ENCODE measurements around the gene COL6A1. TPM values are rescaled to one million over a fixed set of nuclear protein-coding genes. Genes with fewer than 3 reads are reported as not detected.

Gene COL6A1
- polyA plus RNA-seq, 2 of the 4 experiments (the other 2 are of a cell fraction): 3.9 to 18.3 TPM

DNA sequence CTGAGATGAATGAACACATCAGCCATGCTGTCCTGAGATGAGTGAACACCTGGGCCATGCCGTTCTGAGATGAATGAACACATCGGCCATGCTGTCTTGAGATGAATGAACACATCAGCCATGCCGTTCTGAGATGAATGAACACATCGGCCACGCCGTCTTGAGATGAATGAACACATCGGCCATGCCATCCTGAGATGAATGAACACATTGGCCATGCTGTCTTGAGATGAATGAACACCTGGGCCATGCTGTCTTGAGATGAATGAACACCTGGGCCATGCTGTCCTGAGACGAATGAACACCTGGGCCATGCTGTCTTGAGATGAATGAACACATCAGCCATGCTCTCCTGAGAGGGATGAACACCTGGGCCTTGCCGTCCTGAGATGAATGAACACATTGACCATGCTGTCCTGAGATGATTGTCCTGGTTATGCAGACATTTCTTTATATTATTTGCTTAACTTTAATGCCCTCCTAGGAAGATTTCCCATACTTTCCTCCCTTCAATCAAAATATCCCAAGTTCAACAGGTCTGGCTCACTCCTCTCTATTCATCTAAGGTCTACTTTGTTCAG is 48.6 kb upstream of the COL6A1 start (continued):
- TF ChIP-seq, protein P1, sequence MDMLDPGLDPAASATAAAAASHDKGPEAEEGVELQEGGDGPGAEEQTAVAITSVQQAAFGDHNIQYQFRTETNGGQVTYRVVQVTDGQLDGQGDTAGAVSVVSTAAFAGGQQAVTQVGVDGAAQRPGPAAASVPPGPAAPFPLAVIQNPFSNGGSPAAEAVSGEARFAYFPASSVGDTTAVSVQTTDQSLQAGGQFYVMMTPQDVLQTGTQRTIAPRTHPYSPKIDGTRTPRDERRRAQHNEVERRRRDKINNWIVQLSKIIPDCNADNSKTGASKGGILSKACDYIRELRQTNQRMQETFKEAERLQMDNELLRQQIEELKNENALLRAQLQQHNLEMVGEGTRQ (IDR thresholded peaks at IDR 0.05): no peak
- TF ChIP-seq HOXA7 (CRISPR knock-in tag; IDR thresholded peaks at IDR 0.05) (no peak), POLR2AphosphoS2 (conservative IDR thresholded peaks at IDR 0.05; ENCODE audit: low read length) (no peak), RNF2 (IDR thresholded peaks at IDR 0.05; ENCODE audit: borderline replicate concordance, low read depth) (no peak)
- TF ChIP-seq, protein P2, sequence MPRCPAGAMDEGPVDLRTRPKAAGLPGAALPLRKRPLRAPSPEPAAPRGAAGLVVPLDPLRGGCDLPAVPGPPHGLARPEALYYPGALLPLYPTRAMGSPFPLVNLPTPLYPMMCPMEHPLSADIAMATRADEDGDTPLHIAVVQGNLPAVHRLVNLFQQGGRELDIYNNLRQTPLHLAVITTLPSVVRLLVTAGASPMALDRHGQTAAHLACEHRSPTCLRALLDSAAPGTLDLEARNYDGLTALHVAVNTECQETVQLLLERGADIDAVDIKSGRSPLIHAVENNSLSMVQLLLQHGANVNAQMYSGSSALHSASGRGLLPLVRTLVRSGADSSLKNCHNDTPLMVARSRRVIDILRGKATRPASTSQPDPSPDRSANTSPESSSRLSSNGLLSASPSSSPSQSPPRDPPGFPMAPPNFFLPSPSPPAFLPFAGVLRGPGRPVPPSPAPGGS (IDR thresholded peaks at IDR 0.05): no peak

DNA sequence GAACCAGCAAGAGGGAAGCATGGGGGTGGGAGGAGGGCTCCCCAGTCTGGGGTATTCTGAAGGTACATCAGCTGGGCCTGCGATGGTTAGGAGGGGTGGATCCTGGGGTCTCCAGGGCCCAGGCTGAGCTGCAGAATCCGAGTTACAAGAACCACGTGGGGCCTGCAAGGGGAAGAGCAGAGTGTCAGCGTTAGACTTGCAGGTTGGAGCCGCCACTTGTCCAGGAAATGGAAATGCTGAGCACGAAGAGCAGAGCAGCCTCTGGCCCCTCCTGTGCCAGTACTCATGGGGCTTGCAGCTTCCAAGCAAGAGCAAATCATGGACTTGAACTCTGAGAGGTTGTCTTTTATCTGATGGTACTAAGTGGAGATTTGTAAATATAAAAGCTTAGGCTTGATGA is 47.5 kb upstream of the COL6A1 start:
- H3K4me1 ChIP-seq: no peaks in the 10 kb centered on the region
- H3K4me3 ChIP-seq: no peak overlapping the region
- no peak overlapping the region for H3K4me2 ChIP-seq
- H3K27ac ChIP-seq: no peak overlapping the region
- ATAC-seq (no peak), FAIRE-seq (no peak), DNase-seq (ENCODE audit: low read depth in 1 of 2, low spot score in 1 of 2) (no peak)
- H3K9me3 ChIP-seq: no peaks in the 10 kb centered on the region
- TF ChIP-seq KDM1A (IDR thresholded peaks at IDR 0.05; ENCODE audit: low read depth) (no peak), HOXB13 (CRISPR knock-in tag; IDR thresholded peaks at IDR 0.05; ENCODE audit: low read depth) (no peak), KDM5A (IDR thresholded peaks at IDR 0.05) (no peak), SREBF2 (IDR thresholded peaks at IDR 0.05) (no peak), EP300 (IDR thresholded peaks at IDR 0.05) (no peak), FOXS1 (CRISPR knock-in tag; IDR thresholded peaks at IDR 0.05) (no peak)
- TF ChIP-seq, protein P3, sequence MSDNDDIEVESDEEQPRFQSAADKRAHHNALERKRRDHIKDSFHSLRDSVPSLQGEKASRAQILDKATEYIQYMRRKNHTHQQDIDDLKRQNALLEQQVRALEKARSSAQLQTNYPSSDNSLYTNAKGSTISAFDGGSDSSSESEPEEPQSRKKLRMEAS (IDR thresholded peaks at IDR 0.05): no peak
- TF ChIP-seq, protein P4, sequence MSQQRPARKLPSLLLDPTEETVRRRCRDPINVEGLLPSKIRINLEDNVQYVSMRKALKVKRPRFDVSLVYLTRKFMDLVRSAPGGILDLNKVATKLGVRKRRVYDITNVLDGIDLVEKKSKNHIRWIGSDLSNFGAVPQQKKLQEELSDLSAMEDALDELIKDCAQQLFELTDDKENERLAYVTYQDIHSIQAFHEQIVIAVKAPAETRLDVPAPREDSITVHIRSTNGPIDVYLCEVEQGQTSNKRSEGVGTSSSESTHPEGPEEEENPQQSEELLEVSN (IDR thresholded peaks at IDR 0.05; ENCODE audit: borderline replicate concordance, low read depth): no peak
- TF ChIP-seq, protein P5, sequence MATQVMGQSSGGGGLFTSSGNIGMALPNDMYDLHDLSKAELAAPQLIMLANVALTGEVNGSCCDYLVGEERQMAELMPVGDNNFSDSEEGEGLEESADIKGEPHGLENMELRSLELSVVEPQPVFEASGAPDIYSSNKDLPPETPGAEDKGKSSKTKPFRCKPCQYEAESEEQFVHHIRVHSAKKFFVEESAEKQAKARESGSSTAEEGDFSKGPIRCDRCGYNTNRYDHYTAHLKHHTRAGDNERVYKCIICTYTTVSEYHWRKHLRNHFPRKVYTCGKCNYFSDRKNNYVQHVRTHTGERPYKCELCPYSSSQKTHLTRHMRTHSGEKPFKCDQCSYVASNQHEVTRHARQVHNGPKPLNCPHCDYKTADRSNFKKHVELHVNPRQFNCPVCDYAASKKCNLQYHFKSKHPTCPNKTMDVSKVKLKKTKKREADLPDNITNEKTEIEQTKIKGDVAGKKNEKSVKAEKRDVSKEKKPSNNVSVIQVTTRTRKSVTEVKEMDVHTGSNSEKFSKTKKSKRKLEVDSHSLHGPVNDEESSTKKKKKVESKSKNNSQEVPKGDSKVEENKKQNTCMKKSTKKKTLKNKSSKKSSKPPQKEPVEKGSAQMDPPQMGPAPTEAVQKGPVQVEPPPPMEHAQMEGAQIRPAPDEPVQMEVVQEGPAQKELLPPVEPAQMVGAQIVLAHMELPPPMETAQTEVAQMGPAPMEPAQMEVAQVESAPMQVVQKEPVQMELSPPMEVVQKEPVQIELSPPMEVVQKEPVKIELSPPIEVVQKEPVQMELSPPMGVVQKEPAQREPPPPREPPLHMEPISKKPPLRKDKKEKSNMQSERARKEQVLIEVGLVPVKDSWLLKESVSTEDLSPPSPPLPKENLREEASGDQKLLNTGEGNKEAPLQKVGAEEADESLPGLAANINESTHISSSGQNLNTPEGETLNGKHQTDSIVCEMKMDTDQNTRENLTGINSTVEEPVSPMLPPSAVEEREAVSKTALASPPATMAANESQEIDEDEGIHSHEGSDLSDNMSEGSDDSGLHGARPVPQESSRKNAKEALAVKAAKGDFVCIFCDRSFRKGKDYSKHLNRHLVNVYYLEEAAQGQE (IDR thresholded peaks at IDR 0.05): no peak
- POLR2A ChIA-PET: no interaction called here
- CTCF ChIA-PET: interaction anchor here (1.0 kb wide), 1 partner anchor 795 kb away, joined by 3 read pairs; no protein-coding TSS in a partner anchor
- WGBS (ENCODE audit: missing lambda C conversion rate): 28% methylated on average over 6 of the region's 6 CpGs

DNA sequence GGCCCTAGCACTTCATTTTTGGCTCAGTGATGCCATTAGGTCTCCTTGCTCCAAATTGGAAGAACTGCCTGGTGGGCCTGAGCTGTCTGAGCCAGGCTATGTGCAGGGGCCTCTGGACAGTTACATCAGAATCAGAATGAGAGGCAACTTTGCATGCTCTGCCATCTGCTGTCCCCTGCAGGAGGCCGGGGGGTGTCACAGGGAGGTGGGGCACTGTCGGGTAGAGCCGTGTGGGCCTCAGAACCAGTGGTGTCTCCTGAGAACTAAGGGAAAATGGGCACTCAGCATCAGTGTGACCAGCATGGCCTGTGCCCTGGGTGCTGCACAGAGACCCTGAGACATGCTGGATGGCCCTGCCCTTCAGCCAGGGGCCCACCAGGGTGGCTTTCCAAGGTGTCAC is 47.0 kb upstream of the COL6A1 start:
- POLR2A ChIA-PET: no interaction called here
- no peak for ATAC-seq
- H3K4me2 ChIP-seq: no peak overlapping the region
- DNase-seq (ENCODE audit: low read depth in 1 of 2, low spot score in 1 of 2): no peak
- H3K9me3 ChIP-seq: no peaks in the 10 kb centered on the region
- WGBS (ENCODE audit: missing lambda C conversion rate): 26% methylated on average over 3 of the region's 3 CpGs
- H3K4me1 ChIP-seq: no peaks in the 10 kb centered on the region
- CTCF ChIA-PET: interaction anchor here (0.6 to 1.0 kb wide), 2 partner anchors 125 to 796 kb away, joined by 3 read pairs; no protein-coding TSS in a partner anchor
- FAIRE-seq: no peak
- no peak overlapping the region for H3K27ac ChIP-seq
- TF ChIP-seq RFX5 (IDR thresholded peaks at IDR 0.05): no peak
- no peak for TF ChIP-seq RCOR1 (IDR thresholded peaks at IDR 0.05; ENCODE audit: low read depth, low read length)
- no peak for TF ChIP-seq CHD4 (IDR thresholded peaks at IDR 0.05; ENCODE audit: borderline replicate concordance)
- no peak for TF ChIP-seq POLR2AphosphoS2 (conservative IDR thresholded peaks at IDR 0.05; ENCODE audit: low read length)
- TF ChIP-seq, protein P5 (IDR thresholded peaks at IDR 0.05): no peak
- TF ChIP-seq, protein P6, sequence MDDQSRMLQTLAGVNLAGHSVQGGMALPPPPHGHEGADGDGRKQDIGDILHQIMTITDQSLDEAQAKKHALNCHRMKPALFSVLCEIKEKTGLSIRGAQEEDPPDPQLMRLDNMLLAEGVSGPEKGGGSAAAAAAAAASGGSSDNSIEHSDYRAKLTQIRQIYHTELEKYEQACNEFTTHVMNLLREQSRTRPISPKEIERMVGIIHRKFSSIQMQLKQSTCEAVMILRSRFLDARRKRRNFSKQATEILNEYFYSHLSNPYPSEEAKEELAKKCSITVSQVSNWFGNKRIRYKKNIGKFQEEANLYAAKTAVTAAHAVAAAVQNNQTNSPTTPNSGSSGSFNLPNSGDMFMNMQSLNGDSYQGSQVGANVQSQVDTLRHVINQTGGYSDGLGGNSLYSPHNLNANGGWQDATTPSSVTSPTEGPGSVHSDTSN (IDR thresholded peaks at IDR 0.05): no peak
- TF ChIP-seq EHF (CRISPR knock-in tag; IDR thresholded peaks at IDR 0.05): no peak
- TF ChIP-seq, protein P2 (IDR thresholded peaks at IDR 0.05): no peak
- TF ChIP-seq CBX2 (IDR thresholded peaks at IDR 0.05; ENCODE audit: borderline replicate concordance, low read depth): no peak
- no peak overlapping the region for H3K4me3 ChIP-seq

All from A549 (cell line).